Neuron (in vitro differentiated cells): ENCODE measurements around the gene LAMA2.

Experiments
- H2AFZ ChIP-seq: one replicate; pipeline ENCODE4 v1.6.1; 2013; ENCODE audit warnings: low read depth, mild to moderate bottlenecking, inconsistent platforms, low read length, moderate library complexity
- H3K27me3 ChIP-seq: one replicate; pipeline ENCODE4 v1.6.1; 2013; ENCODE audit warnings: low read length; ENCODE audit not compliant: insufficient read depth
- H3K36me3 ChIP-seq: one replicate; pipeline ENCODE4 v1.6.1; 2013; ENCODE audit warnings: low read length; ENCODE audit not compliant: insufficient read depth
- H3K4me1 ChIP-seq: one replicate; pipeline ENCODE4 v1.6.1; 2013; ENCODE audit warnings: low read length; ENCODE audit not compliant: insufficient read depth
- H3K4me3 ChIP-seq: 2 replicates; pipeline ENCODE4 v1.5.1; 2013; ENCODE audit warnings: mild to moderate bottlenecking, low read length, moderate library complexity
- H3K9me3 ChIP-seq: one replicate; pipeline ENCODE4 v1.6.1; 2013; ENCODE audit warnings: low read length

LAMA2 gene

GRCh38 chr6:129191235-129191634, 308.3 kb downstream of the LAMA2 start:
- Histone ChIP-seq H3K4me1 (peaks cover 4% of the 10 kb centered on the region), H3K27me3 (no peaks in the 10 kb centered on the region), H3K9me3 (no peaks in the 10 kb centered on the region), H3K4me3 (no peak overlapping the region), H3K36me3 (no peaks in the 10 kb centered on the region), H2AFZ (no peak overlapping the region)

GRCh38 chr6:129192458-129192989, 309.6 kb downstream of the LAMA2 start:
- H3K36me3 ChIP-seq = no peaks in the 10 kb centered on the region
- no peak overlapping the region for H3K4me3 ChIP-seq
- no peak overlapping the region for H2AFZ ChIP-seq
- peaks cover 2% of the 10 kb centered on the region for H3K4me1 ChIP-seq
- H3K27me3 ChIP-seq = no peaks in the 10 kb centered on the region
- H3K9me3 ChIP-seq = no peaks in the 10 kb centered on the region

GRCh38 chr6:129194306-129194941, 311.5 kb downstream of the LAMA2 start:
- Histone ChIP-seq H3K4me3 (no peak overlapping the region), H3K4me1 (peaks cover 2% of the 10 kb centered on the region), H3K27me3 (no peaks in the 10 kb centered on the region), H3K9me3 (no peaks in the 10 kb centered on the region), H3K36me3 (no peaks in the 10 kb centered on the region), H2AFZ (no peak overlapping the region)

- Histone ChIP-seq H3K9me3 (no peaks in the 10 kb centered on the region), H2AFZ (no peak overlapping the region), H3K4me1 (peaks cover 2% of the 10 kb centered on the region), H3K27me3 (no peaks in the 10 kb centered on the region), H3K4me3 (no peak overlapping the region), H3K36me3 (no peaks in the 10 kb centered on the region)
Measured at GRCh38 chr6:129195161-129195560, 312.2 kb downstream of the LAMA2 start.

DNA sequence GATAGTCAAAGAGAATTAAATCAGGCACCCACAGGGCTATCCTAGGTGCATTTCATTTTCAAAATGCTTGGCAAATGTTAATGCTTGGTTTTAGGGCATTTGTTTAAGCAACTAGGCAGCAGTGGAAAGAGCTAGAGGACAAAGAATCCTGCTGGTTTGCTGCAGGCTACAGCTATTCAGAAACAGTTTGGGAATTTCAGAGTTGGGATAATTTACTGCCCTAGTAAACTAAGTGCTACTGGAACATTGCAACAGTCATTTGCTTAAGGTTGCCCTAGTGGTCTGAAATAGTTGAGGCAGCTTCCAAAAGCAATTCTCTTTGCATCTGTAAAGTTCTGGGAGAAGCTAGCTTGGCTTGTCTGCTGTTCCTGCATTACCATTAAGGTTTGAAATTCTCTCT, 312.7 kb downstream of the LAMA2 start:
- Histone ChIP-seq H3K4me1 (peaks cover 2% of the 10 kb centered on the region), H3K4me3 (no peak overlapping the region), H3K27me3 (no peaks in the 10 kb centered on the region), H3K36me3 (no peaks in the 10 kb centered on the region), H3K9me3 (no peaks in the 10 kb centered on the region), H2AFZ (no peak overlapping the region)

DNA sequence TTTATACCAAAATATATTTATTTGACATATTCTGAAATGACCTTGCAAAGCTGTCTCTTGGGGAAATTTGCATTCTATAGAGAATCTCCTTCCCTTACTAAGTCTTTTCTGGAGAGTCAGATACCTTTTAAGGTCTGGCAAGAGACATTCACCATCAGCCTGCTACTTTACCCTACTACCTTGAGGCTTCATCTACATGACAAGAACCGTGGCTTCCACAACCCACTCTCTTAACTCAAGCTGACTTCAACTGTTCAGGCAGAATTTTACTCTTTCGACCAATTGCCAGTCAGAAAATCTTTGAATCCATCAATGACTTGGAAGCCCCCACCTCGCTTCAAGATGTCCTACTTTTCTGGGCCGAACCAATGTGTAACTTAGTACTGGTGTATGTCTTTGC, 314.2 kb downstream of the LAMA2 start:
- Histone ChIP-seq H3K4me3 (no peak overlapping the region), H2AFZ (no peak overlapping the region), H3K36me3 (no peaks in the 10 kb centered on the region), H3K9me3 (no peaks in the 10 kb centered on the region), H3K27me3 (no peaks in the 10 kb centered on the region), H3K4me1 (peaks cover 10% of the 10 kb centered on the region)

- Histone ChIP-seq H3K27me3 (no peaks in the 10 kb centered on the region), H3K9me3 (no peaks in the 10 kb centered on the region), H3K4me1 (peaks cover 19% of the 10 kb centered on the region), H3K36me3 (no peaks in the 10 kb centered on the region), H3K4me3 (no peak overlapping the region), H2AFZ (no peak overlapping the region)
Measured at GRCh38 chr6:129200151-129200550, 317.2 kb downstream of the LAMA2 start.

DNA sequence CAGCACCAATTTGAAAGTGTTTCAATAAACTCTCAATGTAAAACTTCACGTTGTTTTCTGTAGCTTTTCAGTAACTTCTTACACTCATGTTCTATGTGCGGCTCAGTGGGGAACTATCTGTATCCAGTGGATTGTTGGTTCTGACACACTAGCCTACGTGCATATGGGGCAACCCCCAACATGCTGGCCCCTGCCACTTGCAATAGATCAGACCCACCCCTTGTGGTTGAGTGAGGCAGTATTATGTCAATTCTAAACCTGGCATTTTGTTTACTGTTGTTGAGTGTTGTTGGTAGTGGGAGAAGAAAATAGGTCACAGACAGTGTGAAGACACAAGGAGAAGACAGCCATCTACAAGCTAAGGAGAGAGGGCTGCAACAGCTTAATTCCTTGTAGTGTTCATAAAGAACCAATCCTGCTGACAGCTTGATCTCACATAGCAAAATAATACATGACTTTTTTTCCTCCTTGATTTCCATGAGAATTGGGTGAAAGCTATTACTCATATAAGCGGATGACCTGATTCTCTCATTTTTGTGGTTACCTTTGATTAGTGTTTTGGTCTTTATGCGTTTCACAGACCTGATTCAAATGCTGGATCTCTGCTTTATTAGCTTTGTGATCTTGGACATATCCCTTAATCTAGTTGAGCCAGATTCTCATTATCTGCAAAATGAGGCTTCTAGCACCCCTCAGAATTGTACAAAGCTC, 320.4 kb downstream of the LAMA2 start:
- Histone ChIP-seq H3K4me1 (peaks cover 23% of the 10 kb centered on the region), H3K9me3 (no peaks in the 10 kb centered on the region), H3K27me3 (no peaks in the 10 kb centered on the region), H2AFZ (no peak overlapping the region), H3K36me3 (no peaks in the 10 kb centered on the region), H3K4me3 (no peak overlapping the region)

DNA sequence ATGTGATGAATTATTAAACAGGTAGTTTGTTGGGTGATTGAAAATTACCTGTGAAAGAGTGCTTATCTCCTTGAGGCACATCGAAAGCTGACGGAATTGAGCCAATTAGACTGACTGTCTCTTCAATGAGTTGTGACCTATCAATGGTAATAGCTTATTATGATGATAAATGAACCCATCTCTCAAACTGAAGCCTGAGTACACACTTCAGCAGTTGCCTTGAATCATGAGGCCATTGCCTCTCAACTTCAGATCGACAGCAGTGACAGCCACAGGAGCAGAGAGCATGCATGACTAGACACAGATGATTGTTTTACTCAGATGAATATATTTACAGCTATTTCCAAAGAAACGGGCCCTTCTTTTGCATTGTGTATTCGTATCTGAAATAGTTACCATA, 323.9 kb downstream of the LAMA2 start:
- H3K36me3 ChIP-seq = no peaks in the 10 kb centered on the region
- peaks cover 16% of the 10 kb centered on the region for H3K4me1 ChIP-seq
- H3K9me3 ChIP-seq = no peaks in the 10 kb centered on the region
- H3K4me3 ChIP-seq = no peak overlapping the region
- H2AFZ ChIP-seq = no peak overlapping the region
- H3K27me3 ChIP-seq = no peaks in the 10 kb centered on the region

DNA sequence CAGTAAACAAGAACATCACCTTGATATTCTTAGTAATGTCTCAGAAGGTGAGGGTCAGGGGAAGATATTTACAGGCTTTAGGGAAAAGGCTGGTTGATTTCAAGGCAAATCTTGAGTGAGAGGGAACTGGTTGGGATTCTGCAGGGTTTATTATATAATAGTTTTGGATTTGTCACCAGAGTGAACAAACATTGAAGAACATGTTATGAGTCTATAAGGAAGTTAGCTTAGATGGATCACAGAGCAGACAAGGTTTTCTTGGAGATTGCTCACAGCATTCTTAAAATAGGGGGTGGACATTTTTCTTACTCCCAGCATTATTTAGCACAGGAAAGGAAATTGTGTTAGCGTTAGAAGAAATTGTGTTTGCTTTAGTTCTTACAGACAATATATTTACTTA, 324.9 kb downstream of the LAMA2 start:
- Histone ChIP-seq H3K27me3 (no peaks in the 10 kb centered on the region), H2AFZ (no peak overlapping the region), H3K9me3 (no peaks in the 10 kb centered on the region), H3K4me3 (no peak overlapping the region), H3K4me1 (peaks cover 20% of the 10 kb centered on the region), H3K36me3 (no peaks in the 10 kb centered on the region)

GRCh38 chr6:129208415-129209034, 325.6 kb downstream of the LAMA2 start:
- H2AFZ ChIP-seq = no peak overlapping the region
- H3K4me3 ChIP-seq = no peak overlapping the region
- H3K4me1 ChIP-seq = peaks cover 13% of the 10 kb centered on the region
- no peaks in the 10 kb centered on the region for H3K9me3 ChIP-seq
- no peaks in the 10 kb centered on the region for H3K27me3 ChIP-seq
- H3K36me3 ChIP-seq = no peaks in the 10 kb centered on the region

DNA sequence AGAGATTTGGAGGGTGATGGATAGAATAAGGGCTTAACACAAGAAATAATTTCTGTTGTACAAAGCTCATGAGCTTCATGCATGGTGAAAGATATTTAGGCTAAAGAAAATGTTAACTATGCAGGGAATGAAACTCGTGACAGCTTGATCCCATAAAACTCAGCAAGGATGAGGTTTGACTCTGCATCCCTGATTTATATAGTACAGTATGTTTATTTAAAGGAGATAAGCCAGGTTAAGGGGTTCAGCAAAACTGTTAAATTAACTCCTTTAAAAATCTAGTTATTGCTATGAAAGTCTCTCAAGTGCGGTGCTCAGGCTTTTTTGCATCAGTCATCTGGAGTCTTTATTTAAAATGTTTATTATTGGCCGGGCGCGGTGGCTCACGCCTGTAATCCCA, 326.4 kb downstream of the LAMA2 start:
- H2AFZ ChIP-seq = no peak overlapping the region
- peaks cover 11% of the 10 kb centered on the region for H3K4me1 ChIP-seq
- H3K27me3 ChIP-seq = no peaks in the 10 kb centered on the region
- no peaks in the 10 kb centered on the region for H3K9me3 ChIP-seq
- no peaks in the 10 kb centered on the region for H3K36me3 ChIP-seq
- H3K4me3 ChIP-seq = no peak overlapping the region

- H2AFZ ChIP-seq = no peak overlapping the region
- H3K36me3 ChIP-seq = no peaks in the 10 kb centered on the region
- no peaks in the 10 kb centered on the region for H3K27me3 ChIP-seq
- H3K4me1 ChIP-seq = peaks cover 11% of the 10 kb centered on the region
- H3K9me3 ChIP-seq = no peaks in the 10 kb centered on the region
- no peak overlapping the region for H3K4me3 ChIP-seq
Measured at GRCh38 chr6:129210684-129211083, 327.7 kb downstream of the LAMA2 start.
